Liver (tissue), 9 donors: ENCODE data around the gene DYNLT1. TPM values are rescaled to one million over a fixed set of nuclear protein-coding genes. Genes with fewer than 3 reads are reported as not detected.

ENCODE experiments used
- DNase-seq: peaks from one replicate; pipeline ENCODE4 v3.0.0-alpha.2; 2017; ENCODE audit warnings: low spot score
- H3K27ac ChIP-seq, 2 donors: one replicate each; pipeline ENCODE4 v1.7.0; 2013; ENCODE audit warnings: inconsistent platforms in 2 of 2, low read length in 2 of 2, control low read depth in 1 of 2, low read depth in 1 of 2, mild to moderate bottlenecking in 1 of 2
- H3K27me3 ChIP-seq, 4 donors: one replicate each; pipeline versions ENCODE4 v1.6.1 to v1.7.0; 2013; ENCODE audit warnings: low read length in 3 of 4, inconsistent platforms in 1 of 4, mild to moderate bottlenecking in 1 of 4, moderate library complexity in 1 of 4; ENCODE audit not compliant: control insufficient read depth in 4 of 4, insufficient read depth in 4 of 4
- H3K36me3 ChIP-seq, 4 donors: one replicate each; pipeline versions ENCODE4 v1.6.1 to v1.7.0; 2013; ENCODE audit warnings: low read length in 3 of 4, mild to moderate bottlenecking in 3 of 4, low read depth in 1 of 4, moderate library complexity in 1 of 4; ENCODE audit not compliant: control insufficient read depth in 4 of 4, insufficient read depth in 3 of 4
- H3K4me1 ChIP-seq, 4 donors: one replicate each; pipeline versions ENCODE4 v1.6.1 to v1.7.0; 2013; ENCODE audit warnings: low read length in 3 of 4, mild to moderate bottlenecking in 3 of 4, moderate library complexity in 1 of 4; ENCODE audit not compliant: control insufficient read depth in 4 of 4, insufficient read depth in 4 of 4
- H3K4me3 ChIP-seq, 3 donors: one replicate each; pipeline versions ENCODE4 v1.6.1 to v1.7.0; 2013; ENCODE audit warnings: low read length in 3 of 3, control low read depth in 1 of 3, low read depth in 1 of 3, mild to moderate bottlenecking in 1 of 3
- H3K9ac ChIP-seq, 2 donors: one replicate each; pipeline ENCODE4 v1.7.0; 2013; ENCODE audit warnings: low read length in 2 of 2, mild to moderate bottlenecking in 2 of 2, moderate library complexity in 2 of 2, control low read depth in 1 of 2, low read depth in 1 of 2
- H3K9me3 ChIP-seq, 4 donors: one replicate each; pipeline versions ENCODE4 v1.6.1 to v1.7.0; 2013; ENCODE audit warnings: low read length in 3 of 4; ENCODE audit not compliant: control insufficient read depth in 4 of 4
- CTCF ChIP-seq: fragments of 150-350 bp; IDR thresholded peaks from 2 replicates; pipeline ENCODE4 v1.5.1; 2017; ENCODE audit warnings: improper control_type of control experiment, low read depth, low read length; ENCODE audit not compliant: missing input control
- EGR1 ChIP-seq, 2 donors: IDR thresholded peaks; 2 replicates each; pipeline ENCODE4 v1.6.1; 2016 to 2018; ENCODE audit warnings: antibody characterized with exemption in 2 of 2, low read depth in 2 of 2
- FOXA1 ChIP-seq: IDR thresholded peaks from 2 replicates; pipeline ENCODE4 v1.6.1; 2016; ENCODE audit warnings: antibody characterized with exemption
- FOXA2 ChIP-seq: IDR thresholded peaks from 2 replicates; pipeline ENCODE4 v1.6.1; 2016; ENCODE audit warnings: antibody characterized with exemption
- GABPA ChIP-seq, 2 donors: IDR thresholded peaks in 1 of 2; conservative IDR thresholded peaks in 1 of 2; 2 replicates each; pipeline ENCODE4 v1.6.1; 2016; ENCODE audit warnings: antibody characterized with exemption in 2 of 2, mild to moderate bottlenecking in 1 of 2, moderate library complexity in 1 of 2
- HNF4A ChIP-seq, 2 donors: conservative IDR thresholded peaks; 2 replicates each; pipeline ENCODE4 v1.6.1; 2016; ENCODE audit warnings: antibody characterized with exemption in 2 of 2, mild to moderate bottlenecking in 2 of 2
- HNF4G ChIP-seq: IDR thresholded peaks from 2 replicates; pipeline ENCODE4 v1.6.1; 2016; ENCODE audit warnings: antibody characterized with exemption
- JUND ChIP-seq, 2 donors: IDR thresholded peaks; 2 replicates each; pipeline ENCODE4 v1.6.1; 2016; ENCODE audit warnings: antibody characterized with exemption in 2 of 2
- MAX ChIP-seq: IDR thresholded peaks from 2 replicates; pipeline ENCODE4 v1.6.1; 2016; ENCODE audit warnings: antibody characterized with exemption
- NR2F2 ChIP-seq: IDR thresholded peaks from 2 replicates; pipeline ENCODE4 v1.6.1; 2016; ENCODE audit warnings: antibody characterized with exemption
- RXRA ChIP-seq, 2 donors: IDR thresholded peaks; 2 replicates each; pipeline ENCODE4 v1.6.1; 2017 to 2018; ENCODE audit warnings: antibody characterized with exemption in 2 of 2, mild to moderate bottlenecking in 1 of 2
- SP1 ChIP-seq: IDR thresholded peaks from 2 replicates; pipeline ENCODE4 v1.6.1; 2018; ENCODE audit warnings: antibody characterized with exemption, mild to moderate bottlenecking
- TAF1 ChIP-seq: conservative IDR thresholded peaks from 2 replicates; pipeline ENCODE4 v1.6.1; 2016; ENCODE audit warnings: antibody characterized with exemption, mild to moderate bottlenecking
- YY1 ChIP-seq: IDR thresholded peaks from 2 replicates; pipeline ENCODE4 v1.6.1; 2016; ENCODE audit warnings: antibody characterized with exemption, mild to moderate bottlenecking
- WGBS: extraction: QIAGEN DNeasy Blood & Tissue Kit; methylation state at CpG from one replicate; pipeline ENCODE4 v1.1.7; 2013; 5-methylcytosine and 5-hydroxymethylcytosine counted together
- polyA plus RNA-seq, 2 donors: library from polyadenylated mRNA; stranded (reverse) in 1 of 2; unstranded in 1 of 2; fragments of 200-250 nt in 1 of 2; fragments of >200 nt in 1 of 2; fragmentation: Nextera tagmentation in 1 of 2; extraction: Ambion mirVana in 1 of 2; gene quantifications; one replicate each; pipeline versions ENCODE4 v1.2.1 to v1.2.3, GENCODE V29; 2013 to 2015
- total RNA-seq, 2 donors: library from RNA; depleted of rRNA; stranded (reverse); fragments of >200 nt; gene quantifications; one replicate each; pipeline ENCODE4 v1.2.3, GENCODE V29; 2014
- TF ChIP-seq, protein P1 (sequence below): IDR thresholded peaks from 2 replicates; pipeline ENCODE4 v1.6.1; 2016; ENCODE audit warnings: antibody characterized with exemption
- TF ChIP-seq, protein P2 (sequence below): IDR thresholded peaks from 2 replicates; pipeline ENCODE4 v1.6.1; 2016; ENCODE audit warnings: antibody characterized with exemption
- donor health status: healthy.
- donor health status: healthy.
- donor health status: healthy.
- donor health status: healthy.
- donor health status: healthy.

DYNLT1 gene
- total and polyA plus RNA-seq, 4 donors = 17.7 to 86.9 (median 38.3) TPM

GRCh38 chr6:158610319-158610968, 34.1 kb downstream of the DYNLT1 start:
- WGBS = 88% methylated on average over 9 of the region's 9 CpGs
- H3K4me3 ChIP-seq = no peak overlapping the region
- DNase-seq = peak; percentile 16
- no peaks in the 10 kb centered on the region for H3K4me1 ChIP-seq
- no peak overlapping the region for H3K9ac ChIP-seq
- no peaks in the 10 kb centered on the region for H3K9me3 ChIP-seq
- peaks cover 8 to 37% (median 22%) of the 10 kb centered on the region in 4 donors for H3K36me3 ChIP-seq
- H3K27me3 ChIP-seq = no peaks in the 10 kb centered on the region
- no peak overlapping the region for H3K27ac ChIP-seq
- TF ChIP-seq CTCF = no peak

DNA sequence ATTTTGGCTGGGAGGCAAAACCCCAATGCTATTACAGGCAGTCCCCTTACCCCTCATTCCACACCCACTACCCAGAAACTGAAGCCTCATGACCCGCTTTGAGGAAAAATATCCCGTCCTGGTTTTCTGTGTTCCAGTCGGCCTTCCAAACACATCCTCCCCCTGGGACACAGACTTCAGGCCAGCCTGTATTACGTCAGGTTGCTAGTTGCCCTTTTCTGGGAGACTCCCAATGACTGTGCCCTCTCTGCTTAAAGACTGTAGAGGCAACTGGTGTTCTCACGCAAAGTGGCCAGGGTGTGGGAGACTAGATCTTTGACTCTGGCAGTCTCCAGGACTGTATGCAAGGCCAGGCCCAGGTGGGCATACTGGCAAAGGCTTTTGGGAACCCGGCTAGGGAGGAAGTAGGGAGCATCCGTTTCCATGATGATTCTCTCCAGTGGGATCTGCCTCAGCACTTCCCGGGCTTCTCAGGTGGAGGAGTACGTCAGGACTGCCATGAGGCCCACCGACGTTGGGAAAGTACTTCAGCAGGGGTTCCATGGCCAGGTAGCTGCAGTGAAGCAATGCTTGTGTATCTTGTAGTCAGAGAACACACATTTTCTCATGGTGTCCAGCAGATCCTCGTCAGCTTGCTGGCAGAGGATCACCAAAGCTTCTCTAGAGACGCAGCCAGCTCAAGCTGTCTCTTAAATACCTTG, 34.9 kb downstream of the DYNLT1 start:
- Histone ChIP-seq H3K27me3 (no peaks in the 10 kb centered on the region), H3K4me3 (no peak overlapping the region), H3K9me3 (no peaks in the 10 kb centered on the region), H3K9ac (no peak overlapping the region), H3K4me1 (no peaks in the 10 kb centered on the region), H3K27ac (no peak overlapping the region), H3K36me3 (peaks cover 8 to 37% (median 22%) of the 10 kb centered on the region in 4 donors)
- WGBS = 96% methylated on average over 13 of the region's 13 CpGs
- DNase-seq = no peak
- TF ChIP-seq RXRA (IDR thresholded peaks at IDR 0.05) = no peak
- TF ChIP-seq, protein P1, sequence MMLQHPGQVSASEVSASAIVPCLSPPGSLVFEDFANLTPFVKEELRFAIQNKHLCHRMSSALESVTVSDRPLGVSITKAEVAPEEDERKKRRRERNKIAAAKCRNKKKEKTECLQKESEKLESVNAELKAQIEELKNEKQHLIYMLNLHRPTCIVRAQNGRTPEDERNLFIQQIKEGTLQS = no peak
- no peak for TF ChIP-seq SP1
- no peak for TF ChIP-seq TAF1
- no peak for TF ChIP-seq GABPA (IDR thresholded peaks at IDR 0.05 in 1 of 2, conservative IDR thresholded peaks at IDR 0.05 in 1 of 2)
- no peak for TF ChIP-seq CTCF
- no peak for TF ChIP-seq MAX
- no peak for TF ChIP-seq FOXA2
- TF ChIP-seq JUND (IDR thresholded peaks at IDR 0.05) = no peak
- TF ChIP-seq, protein P2, sequence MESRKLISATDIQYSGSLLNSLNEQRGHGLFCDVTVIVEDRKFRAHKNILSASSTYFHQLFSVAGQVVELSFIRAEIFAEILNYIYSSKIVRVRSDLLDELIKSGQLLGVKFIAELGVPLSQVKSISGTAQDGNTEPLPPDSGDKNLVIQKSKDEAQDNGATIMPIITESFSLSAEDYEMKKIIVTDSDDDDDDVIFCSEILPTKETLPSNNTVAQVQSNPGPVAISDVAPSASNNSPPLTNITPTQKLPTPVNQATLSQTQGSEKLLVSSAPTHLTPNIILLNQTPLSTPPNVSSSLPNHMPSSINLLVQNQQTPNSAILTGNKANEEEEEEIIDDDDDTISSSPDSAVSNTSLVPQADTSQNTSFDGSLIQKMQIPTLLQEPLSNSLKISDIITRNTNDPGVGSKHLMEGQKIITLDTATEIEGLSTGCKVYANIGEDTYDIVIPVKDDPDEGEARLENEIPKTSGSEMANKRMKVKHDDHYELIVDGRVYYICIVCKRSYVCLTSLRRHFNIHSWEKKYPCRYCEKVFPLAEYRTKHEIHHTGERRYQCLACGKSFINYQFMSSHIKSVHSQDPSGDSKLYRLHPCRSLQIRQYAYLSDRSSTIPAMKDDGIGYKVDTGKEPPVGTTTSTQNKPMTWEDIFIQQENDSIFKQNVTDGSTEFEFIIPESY = no peak
- TF ChIP-seq HNF4A (conservative IDR thresholded peaks at IDR 0.05) = no peak
- no peak for TF ChIP-seq FOXA1
- no peak for TF ChIP-seq HNF4G
- TF ChIP-seq EGR1 (IDR thresholded peaks at IDR 0.05; ENCODE audit: low read depth in 2 of 2) = no peak
- TF ChIP-seq NR2F2 = no peak
- TF ChIP-seq YY1 = no peak
